Activated CD4-positive, alpha-beta T cell treated with anti-CD3 and anti-CD28 coated beads, Interleukin-2, Interleukin-6, amounts not matched to agents 100 ng/mL and 50 ng/mL, durations not matched to agents 16 hours and 8 hours (primary cell): ENCODE results near the gene UTP20.
"Not testable (repeated sequence)": the region's sequence is repeated elsewhere in the genome, so short reads cannot be mapped to it uniquely, and the experiment has no call there.

Source experiments
- DNase-seq: peaks from one replicate; pipeline ENCODE4 v3.0.0-alpha.2; 2020

Gene UTP20

GRCh38 chr12:101327546-101327945, 47.6 kb downstream of the UTP20 start:
- no peak for DNase-seq

DNA sequence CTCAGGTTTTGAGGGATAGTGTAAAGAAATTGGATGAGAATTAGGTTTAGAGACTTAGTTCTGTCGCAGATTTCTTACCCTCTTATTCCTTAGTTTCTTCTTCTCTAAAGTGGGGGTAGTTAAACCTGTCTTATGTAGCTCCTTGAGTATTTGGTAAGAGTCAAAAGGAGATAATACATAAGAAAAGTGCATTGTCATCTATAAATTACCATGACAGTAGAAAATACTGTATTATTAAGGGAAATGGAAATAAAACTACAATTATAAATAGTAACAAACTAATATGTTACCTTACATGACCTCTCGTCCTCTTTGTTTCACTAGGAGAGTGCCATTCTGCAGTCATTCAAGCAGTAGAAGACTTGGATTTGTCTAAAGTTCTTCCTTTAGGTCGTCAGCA, 49.0 kb downstream of the UTP20 start:
- DNase-seq: no peak

GRCh38 chr12:101330631-101331030, 50.7 kb downstream of the UTP20 start:
- no peak for DNase-seq

- no peak for DNase-seq
These were observed 56.5 kb downstream of the UTP20 start for GRCh38 chr12:101336437-101336836.

DNA sequence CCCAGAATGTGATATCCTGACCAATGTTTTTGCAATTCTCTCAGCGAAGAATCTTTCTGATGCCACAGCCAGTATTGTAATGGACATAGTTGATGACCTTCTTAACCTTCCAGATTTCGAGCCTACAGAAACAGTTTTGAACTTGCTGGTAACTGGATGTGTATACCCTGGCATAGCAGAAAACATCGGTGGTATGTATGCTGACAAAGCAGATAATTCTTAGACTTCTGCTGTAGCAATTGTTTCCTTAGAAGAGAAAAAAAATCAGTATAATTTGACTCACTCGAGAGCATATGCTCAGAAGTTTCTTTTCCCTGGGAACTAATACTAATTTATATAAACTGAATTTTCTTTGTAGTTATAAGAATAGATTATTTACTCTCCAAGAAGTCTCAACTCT, 58.2 kb downstream of the UTP20 start:
- DNase-seq: no peak

DNA sequence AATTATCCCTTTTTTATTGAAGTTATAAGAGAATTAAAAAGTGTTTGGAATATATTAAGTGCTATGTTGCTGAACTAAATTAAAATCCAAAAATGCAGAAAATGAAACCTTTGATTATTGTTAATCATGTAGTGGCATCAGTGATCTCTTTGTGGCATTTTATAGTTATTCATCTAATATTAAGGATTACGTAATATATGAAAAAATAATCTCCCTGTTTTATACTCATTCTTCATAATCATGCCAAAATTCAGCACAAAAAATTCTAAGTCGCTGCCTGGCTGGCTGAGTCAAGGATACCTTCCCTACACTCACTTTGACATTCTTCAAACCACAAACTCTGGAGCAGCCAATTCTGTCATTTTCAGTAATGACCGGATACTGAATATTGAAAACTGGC, 64.0 kb downstream of the UTP20 start:
- no peak for DNase-seq

GRCh38 chr12:101351682-101352081, 71.8 kb downstream of the UTP20 start:
- no peak for DNase-seq

DNA sequence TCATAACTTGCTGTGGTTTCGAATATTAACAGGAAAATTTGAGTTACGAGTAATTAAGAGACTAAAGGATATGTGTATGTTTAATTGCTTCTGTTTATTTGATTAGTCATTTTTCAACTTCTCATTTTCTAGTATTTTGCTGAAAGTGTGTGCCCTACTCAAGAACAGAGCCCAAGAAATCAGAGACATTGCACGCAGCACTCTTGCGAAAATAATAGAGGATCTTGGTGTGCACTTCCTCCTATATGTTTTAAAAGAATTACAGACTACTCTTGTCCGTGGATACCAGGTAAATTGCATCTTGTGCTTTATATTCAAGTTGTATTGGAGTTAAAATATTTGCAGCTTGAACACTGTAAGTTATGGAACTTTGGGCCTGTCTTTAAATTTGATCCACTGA, 76.9 kb downstream of the UTP20 start:
- no peak for DNase-seq

GRCh38 chr12:101361455-101361854, 81.5 kb downstream of the UTP20 start:
- no peak for DNase-seq

DNA sequence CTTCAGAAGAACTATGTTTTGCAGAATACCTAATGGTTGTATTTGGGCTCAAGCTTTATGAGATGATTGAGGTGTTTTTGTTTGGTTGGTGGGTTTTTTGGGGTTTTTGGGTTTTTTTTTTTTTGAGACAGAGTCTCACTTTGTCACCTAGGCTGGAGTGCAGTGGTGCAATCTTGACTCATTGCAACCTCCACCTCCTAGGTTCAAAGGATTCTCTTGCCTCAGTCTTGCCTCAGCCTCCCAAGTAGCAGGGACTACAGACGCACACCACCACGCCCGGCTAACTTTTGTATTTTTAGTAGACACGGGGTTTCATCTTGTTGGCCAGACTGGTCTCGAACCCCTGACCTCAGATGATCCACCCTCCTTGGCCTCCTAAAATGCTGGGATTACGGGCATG, 88.1 kb downstream of the UTP20 start:
- no peak for DNase-seq

- no peak for DNase-seq
These were observed 92.5 kb downstream of the UTP20 start for GRCh38 chr12:101372431-101372830.

DNA sequence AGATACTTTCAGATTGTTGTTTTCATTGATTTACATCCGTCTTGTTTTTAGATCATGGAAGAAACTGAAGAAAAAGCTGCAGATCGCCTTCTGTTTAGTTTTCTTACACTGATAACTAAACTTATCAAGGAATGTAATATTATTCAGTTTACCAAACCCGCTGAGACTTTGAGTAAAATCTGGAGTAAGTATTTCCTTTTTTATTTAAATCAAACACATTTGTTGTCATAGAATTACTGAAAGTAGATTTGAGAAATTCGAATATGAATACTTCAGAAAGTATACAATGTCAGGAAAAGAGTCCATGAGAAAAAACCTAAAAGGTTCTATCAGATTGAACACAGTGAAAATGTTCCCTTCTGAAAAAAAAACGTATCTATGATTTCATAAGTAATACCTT, 95.7 kb downstream of the UTP20 start:
- peak; percentile 20 for DNase-seq

- no peak for DNase-seq
These were observed 99.2 kb downstream of the UTP20 start for GRCh38 chr12:101379149-101379548.

GRCh38 chr12:101391181-101391580, 111.3 kb downstream of the UTP20 start:
- DNase-seq: not testable (repeated sequence)

GRCh38 chr12:101407049-101407435, 127.1 kb downstream of the UTP20 start:
- peak; percentile 14 for DNase-seq

- peak; percentile 83 for DNase-seq
These were observed 127.8 kb downstream of the UTP20 start, which contains the start of gene ARL1 for GRCh38 chr12:101407436-101408345. Gene ARL1 (minus strand): TSS chr12:101407772. CDS start chr12:101407645, 127 bp downstream.

- DNase-seq: not testable (repeated sequence)
These were observed 130.3 kb downstream of the UTP20 start for GRCh38 chr12:101410169-101410568.

DNA sequence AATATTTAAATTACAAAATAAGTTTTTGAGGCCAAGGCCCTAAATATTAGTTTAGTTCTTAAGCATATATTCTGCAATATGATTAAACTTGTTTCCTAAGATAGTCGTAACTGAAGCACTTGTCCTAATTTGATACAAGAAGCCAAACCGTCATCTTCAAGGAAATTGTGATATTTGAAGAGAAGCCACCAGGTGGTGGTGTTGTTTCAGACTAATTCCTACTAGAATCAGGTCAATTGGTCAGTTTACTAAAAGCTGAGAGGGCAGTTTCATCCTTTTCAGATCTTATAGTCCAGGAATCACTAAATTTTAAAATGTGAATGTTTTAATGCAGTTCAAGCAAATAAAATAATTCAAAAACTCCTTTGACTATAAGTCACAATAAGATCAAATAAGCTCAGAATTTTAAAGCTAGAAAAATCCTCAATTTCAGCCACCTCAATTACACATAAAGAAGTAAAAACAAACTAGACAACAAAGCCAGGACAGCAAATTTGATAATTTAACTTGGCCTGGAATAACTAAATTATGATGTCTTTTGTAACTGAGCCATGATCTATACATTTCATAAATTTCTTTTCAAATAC, 134.7 kb downstream of the UTP20 start:
- DNase-seq: peak; percentile 56

- no peak for DNase-seq
These were observed 135.3 kb downstream of the UTP20 start for GRCh38 chr12:101415228-101415627.

- not testable (repeated sequence) for DNase-seq
These were observed 142.2 kb downstream of the UTP20 start for GRCh38 chr12:101422066-101422465.

GRCh38 chr12:101424620-101425019, 144.7 kb downstream of the UTP20 start:
- DNase-seq: no peak

- no peak for DNase-seq
These were observed 150.6 kb downstream of the UTP20 start for GRCh38 chr12:101430456-101430855.

- no peak for DNase-seq
These were observed 156.2 kb downstream of the UTP20 start for GRCh38 chr12:101436136-101436535.
